OCI-LY7 (cell line): ENCODE data around the gene VWA7. TPM values are rescaled to one million over a fixed set of nuclear protein-coding genes. Genes with fewer than 3 reads are reported as not detected.

Source experiments
- Bru-seq: library from RNA; stranded (reverse); fragments of 400-500 nt; gene quantifications from one replicate; lab custom pipeline; 2021; lab: Mats Ljungman, UMichigan
- BruChase-seq, 2 experiments: library from RNA; stranded (reverse); fragments of 400-500 nt; gene quantifications; one replicate each; lab custom pipeline; 2021; lab: Mats Ljungman, UMichigan
- BruUV-seq: library from RNA; stranded (reverse); fragments of 400-500 nt; replicated peaks from 2 replicates; lab custom pipeline; 2021; lab: Mats Ljungman, UMichigan
- CTCF ChIA-PET: fragments of 300-600 bp; sonication (Branson Sonifier 250); formaldehyde crosslinking; loops from one replicate; lab custom pipeline; 2022; ENCODE audit warnings: antibody characterized with exemption; ENCODE audit not compliant: unreplicated experiment; lab: Charles Lee
- POLR2A ChIA-PET: fragments of 300-600 bp; sonication (Branson Sonifier 250); formaldehyde crosslinking; loops from one replicate; lab custom pipeline; 2022; ENCODE audit warnings: antibody characterized with exemption; lab: Charles Lee
- DNase-seq: peaks from one replicate; pipeline ENCODE4 v3.0.0-alpha.2; 2015; ENCODE audit warnings: low spot score
- H2AFZ ChIP-seq: fragments of 200-600 bp; sonication (generic), shearing (Covaris generic); 2 replicates; pipeline ENCODE4 v1.6.1; 2014; ENCODE audit warnings: mild to moderate bottlenecking, antibody characterized with exemption, low read length, moderate library complexity
- H3K27ac ChIP-seq: fragments of 200-600 bp; sonication (generic); 2 replicates; pipeline ENCODE4 v1.5.1; 2014; ENCODE audit warnings: mixed run types, low read depth, mild to moderate bottlenecking, moderate library complexity, low read length, inconsistent platforms; ENCODE audit not compliant: poor library complexity, severe bottlenecking
- H3K36me3 ChIP-seq: fragments of 200-600 bp; sonication (generic); 2 replicates; pipeline ENCODE4 v1.6.1; 2014; ENCODE audit warnings: mild to moderate bottlenecking, antibody characterized with exemption, low read length, moderate library complexity, mixed read lengths; ENCODE audit not compliant: insufficient read depth
- H3K4me1 ChIP-seq: fragments of 200-600 bp; sonication (generic); 2 replicates; pipeline ENCODE4 v1.5.1; 2014; ENCODE audit warnings: mild to moderate bottlenecking, low read length; ENCODE audit not compliant: insufficient read depth, poor library complexity, severe bottlenecking
- H3K4me2 ChIP-seq: fragments of 200-600 bp; sonication (generic); 2 replicates; pipeline ENCODE4 v1.6.1; 2014; ENCODE audit warnings: mild to moderate bottlenecking, low read length
- H3K4me3 ChIP-seq: fragments of 200-600 bp; sonication (generic); 2 replicates; pipeline ENCODE4 v1.5.1; 2014; ENCODE audit warnings: mild to moderate bottlenecking, low read depth, low read length; ENCODE audit not compliant: poor library complexity, severe bottlenecking
- H3K79me2 ChIP-seq: fragments of 200-600 bp; sonication (generic); 2 replicates; pipeline ENCODE4 v1.6.1; 2016; ENCODE audit warnings: low read depth, mild to moderate bottlenecking, low read length, moderate library complexity, mixed read lengths; ENCODE audit not compliant: insufficient read depth
- H3K9me2 ChIP-seq: fragments of 200-600 bp; sonication (generic); 2 replicates; pipeline ENCODE4 v1.6.1; 2016; ENCODE audit warnings: mild to moderate bottlenecking, low read length, mixed read lengths; ENCODE audit not compliant: insufficient read depth
- H3K9me3 ChIP-seq: fragments of 200-600 bp; sonication (generic); 2 replicates; pipeline ENCODE4 v1.6.1; 2014; ENCODE audit warnings: mild to moderate bottlenecking, mixed run types, low read length, mixed read lengths
- H4K20me1 ChIP-seq: fragments of 200-600 bp; sonication (generic); 2 replicates; pipeline ENCODE4 v1.6.1; 2014; ENCODE audit warnings: mild to moderate bottlenecking, antibody characterized with exemption, low read length, moderate library complexity, mixed read lengths; ENCODE audit not compliant: insufficient read depth
- EZH2phosphoT487 ChIP-seq: fragments of 200-600 bp; sonication (generic); IDR thresholded peaks from 2 replicates; pipeline ENCODE4 v1.6.1; 2018; ENCODE audit warnings: low read depth, borderline replicate concordance, mild to moderate bottlenecking, mixed run types, antibody characterized with exemption, low read length, moderate library complexity, mixed read lengths
- intact Hi-C: fragments of 100-400 bp; cut with micrococcal nuclease; formaldehyde crosslinking; loops from one replicate; pipeline ENCODE4 v1.10.0; 2022; ENCODE audit not compliant: unreplicated experiment
- long read RNA-seq: library from polyadenylated mRNA; stranded (forward); transcript quantifications from one replicate; pipeline ENCODE4 v2.0.0, GENCODE V29; 2022
- total RNA-seq, 2 experiments: library from RNA; depleted of rRNA in 1 of 2; stranded (reverse); fragments of >200 nt in 1 of 2; shearing (Covaris generic) in 1 of 2; gene quantifications; 2 replicates each; pipeline ENCODE4 v1.2.3, GENCODE V29; 2014 to 2022
- TF ChIP-seq, protein P1 (sequence below): fragments of 200-600 bp; sonication (generic); conservative IDR thresholded peaks from 2 replicates; pipeline ENCODE4 v1.5.1; 2014; ENCODE audit warnings: mild to moderate bottlenecking, antibody characterized with exemption, low read length, moderate library complexity, mixed read lengths

VWA7 gene, protein sequence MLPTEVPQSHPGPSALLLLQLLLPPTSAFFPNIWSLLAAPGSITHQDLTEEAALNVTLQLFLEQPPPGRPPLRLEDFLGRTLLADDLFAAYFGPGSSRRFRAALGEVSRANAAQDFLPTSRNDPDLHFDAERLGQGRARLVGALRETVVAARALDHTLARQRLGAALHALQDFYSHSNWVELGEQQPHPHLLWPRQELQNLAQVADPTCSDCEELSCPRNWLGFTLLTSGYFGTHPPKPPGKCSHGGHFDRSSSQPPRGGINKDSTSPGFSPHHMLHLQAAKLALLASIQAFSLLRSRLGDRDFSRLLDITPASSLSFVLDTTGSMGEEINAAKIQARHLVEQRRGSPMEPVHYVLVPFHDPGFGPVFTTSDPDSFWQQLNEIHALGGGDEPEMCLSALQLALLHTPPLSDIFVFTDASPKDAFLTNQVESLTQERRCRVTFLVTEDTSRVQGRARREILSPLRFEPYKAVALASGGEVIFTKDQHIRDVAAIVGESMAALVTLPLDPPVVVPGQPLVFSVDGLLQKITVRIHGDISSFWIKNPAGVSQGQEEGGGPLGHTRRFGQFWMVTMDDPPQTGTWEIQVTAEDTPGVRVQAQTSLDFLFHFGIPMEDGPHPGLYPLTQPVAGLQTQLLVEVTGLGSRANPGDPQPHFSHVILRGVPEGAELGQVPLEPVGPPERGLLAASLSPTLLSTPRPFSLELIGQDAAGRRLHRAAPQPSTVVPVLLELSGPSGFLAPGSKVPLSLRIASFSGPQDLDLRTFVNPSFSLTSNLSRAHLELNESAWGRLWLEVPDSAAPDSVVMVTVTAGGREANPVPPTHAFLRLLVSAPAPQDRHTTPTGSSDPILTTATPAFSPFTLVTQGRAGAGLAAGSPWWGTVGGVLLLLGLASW
- total RNA-seq (2014; rRNA removed; shearing (Covaris generic)) (2.1 and 2.2 TPM in 2 replicates), total RNA-seq (2022) (3.7 and 6.5 TPM in 2 replicates), Bru-seq, nascent RNA (percentile 40 among the genes with signal in this experiment), BruChase-seq, experiment 1, labeled RNA remaining after a 6-hour chase (percentile 47 among the genes with signal in this experiment), BruChase-seq, experiment 2, labeled RNA remaining after a 2-hour chase (percentile 51 among the genes with signal in this experiment)
- long read RNA-seq, partial matches to known transcripts: 0 of 1 reads
- long read RNA-seq, other reads (novel, unspliced or antisense): 1 of 1 reads

DNA sequence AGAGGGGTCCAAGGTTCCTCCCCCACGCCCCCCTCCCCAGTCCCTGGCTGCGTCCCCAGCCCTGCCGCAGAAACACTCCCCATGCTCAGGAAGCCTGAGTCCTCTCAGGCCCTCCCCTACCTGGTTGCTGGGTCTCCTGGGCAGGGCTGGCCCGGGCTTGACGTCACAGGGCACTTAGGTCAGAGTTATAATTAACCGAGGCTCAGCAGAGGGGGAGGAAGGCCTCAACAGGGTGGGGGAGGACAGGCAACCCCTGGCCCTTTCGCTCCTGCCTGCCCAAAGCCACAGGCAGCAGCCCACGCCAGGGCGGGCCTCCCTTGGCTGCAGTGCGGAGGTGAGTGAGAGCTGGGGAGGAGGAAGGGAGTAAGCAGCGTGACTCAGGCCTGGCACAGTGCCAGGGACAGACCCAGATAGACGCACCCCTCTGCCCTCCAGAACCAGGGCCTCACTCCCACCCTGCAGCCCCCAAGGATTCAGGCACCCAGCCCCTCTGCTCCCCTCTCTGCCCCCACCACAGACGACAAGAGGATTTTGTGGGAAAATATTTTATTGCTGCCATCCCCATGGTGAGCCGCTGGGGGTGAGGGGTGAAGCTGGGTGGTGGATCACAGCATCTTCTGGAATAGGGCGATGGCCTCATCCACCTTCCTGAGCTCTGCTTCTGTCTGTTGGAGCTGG, at the start of gene VWA7:
Gene VWA7, minus strand, starts transcription at position 340 of the 678 bp plus-strand sequence. CDS start 549 bp downstream, outside the sequence.
- Histone ChIP-seq H3K9me3 (no peaks in the 10 kb centered on the region), H3K4me2 (no peak within 1 kb of the TSS), H3K4me3 (no peak within 1 kb of the TSS), H3K4me1 (no peaks in the 10 kb centered on the region), H4K20me1 (no peaks in the 10 kb centered on the region; the same call in 1 of the 2 replicates), H2AFZ (no peak within 1 kb of the TSS), H3K36me3 (peaks cover 46% of the 10 kb centered on the region), H3K79me2 (no peaks in the 10 kb centered on the region), H3K27ac (no peak within 1 kb of the TSS), H3K9me2 (no peaks in the 10 kb centered on the region)
- ChIA-PET POLR2A (no interaction called here), CTCF (no interaction called here)
- no peak for DNase-seq
- TF ChIP-seq EZH2phosphoT487: no peak
- TF ChIP-seq, protein P1, sequence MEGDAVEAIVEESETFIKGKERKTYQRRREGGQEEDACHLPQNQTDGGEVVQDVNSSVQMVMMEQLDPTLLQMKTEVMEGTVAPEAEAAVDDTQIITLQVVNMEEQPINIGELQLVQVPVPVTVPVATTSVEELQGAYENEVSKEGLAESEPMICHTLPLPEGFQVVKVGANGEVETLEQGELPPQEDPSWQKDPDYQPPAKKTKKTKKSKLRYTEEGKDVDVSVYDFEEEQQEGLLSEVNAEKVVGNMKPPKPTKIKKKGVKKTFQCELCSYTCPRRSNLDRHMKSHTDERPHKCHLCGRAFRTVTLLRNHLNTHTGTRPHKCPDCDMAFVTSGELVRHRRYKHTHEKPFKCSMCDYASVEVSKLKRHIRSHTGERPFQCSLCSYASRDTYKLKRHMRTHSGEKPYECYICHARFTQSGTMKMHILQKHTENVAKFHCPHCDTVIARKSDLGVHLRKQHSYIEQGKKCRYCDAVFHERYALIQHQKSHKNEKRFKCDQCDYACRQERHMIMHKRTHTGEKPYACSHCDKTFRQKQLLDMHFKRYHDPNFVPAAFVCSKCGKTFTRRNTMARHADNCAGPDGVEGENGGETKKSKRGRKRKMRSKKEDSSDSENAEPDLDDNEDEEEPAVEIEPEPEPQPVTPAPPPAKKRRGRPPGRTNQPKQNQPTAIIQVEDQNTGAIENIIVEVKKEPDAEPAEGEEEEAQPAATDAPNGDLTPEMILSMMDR: no peak
- intact Hi-C loops: no loop called here
- no TSS peak for BruUV-seq

DNA sequence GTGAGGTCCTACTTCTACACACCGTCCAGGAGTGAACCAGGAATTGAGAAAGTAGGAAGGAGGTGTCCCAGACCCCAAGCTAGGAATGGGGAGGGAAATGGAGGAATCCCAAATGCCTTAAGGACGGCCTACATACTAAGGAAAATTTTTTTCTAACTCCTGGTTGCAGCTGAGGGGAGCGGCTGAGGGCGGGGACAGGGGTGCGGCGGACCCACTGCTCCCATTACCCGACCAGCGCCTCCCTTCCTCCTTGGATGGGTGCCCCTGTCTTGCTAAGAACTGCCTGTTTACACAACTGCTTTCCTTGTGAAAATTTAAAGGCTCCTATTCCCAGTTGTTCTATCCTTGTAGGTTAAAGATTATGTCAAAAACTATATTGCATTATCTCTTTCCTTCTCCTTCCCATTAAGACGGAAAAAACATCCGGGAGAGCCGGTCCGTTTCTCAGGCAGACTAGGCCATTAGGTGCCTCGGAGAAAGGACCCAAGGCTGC, 49.7 kb upstream of the VWA7 start:
- Histone ChIP-seq H3K4me1 (peaks cover 47% of the 10 kb centered on the region), H4K20me1 (no peaks in the 10 kb centered on the region), H2AFZ (peak overlapping the region; percentile 59; the same call in 1 of the 2 replicates), H3K27ac (peak overlapping the region; percentile 67), H3K4me3 (peak overlapping the region; percentile 76), H3K79me2 (peaks cover 24% of the 10 kb centered on the region), H3K4me2 (peak overlapping the region; percentile 91), H3K9me2 (no peaks in the 10 kb centered on the region), H3K9me3 (no peaks in the 10 kb centered on the region), H3K36me3 (no peaks in the 10 kb centered on the region)
- intact Hi-C loops: loop anchor here (2.0 kb wide), 2 partner anchors 30 to 88 kb away; no protein-coding TSS in a partner anchor
- CTCF ChIA-PET: interaction anchor here (0.9 to 1.1 kb wide), 3 partner anchors 20 to 57 kb away, joined by 3 to 4 read pairs (median 3); no protein-coding TSS in a partner anchor
- TSS peak; percentile 97 for BruUV-seq
- POLR2A ChIA-PET: interaction anchor here (0.6 to 2.2 kb wide), 13 partner anchors 12 to 240 kb away, joined by 3 to 14 read pairs (median 4); partner anchors contain the start of genes ABHD16A, CLIC1, GPANK1 and LSM2
- no peak for DNase-seq
- no peak for TF ChIP-seq EZH2phosphoT487
- TF ChIP-seq, protein P1: no peak; the same call in 1 of the 2 replicates
